Osteocyte (in vitro differentiated cells): ENCODE measurements around the gene RHBDD2. TPM values are rescaled to one million over a fixed set of nuclear protein-coding genes. Genes with fewer than 3 reads are reported as not detected.
"Not testable (repeated sequence)": the region's sequence is repeated elsewhere in the genome, so short reads cannot be mapped to it uniquely, and the experiment has no call there.

Experiments used
- DNase-seq: peaks from one replicate; pipeline ENCODE4 v3.0.0; 2021; ENCODE audit warnings: mixed read lengths; ENCODE audit not compliant: unreplicated experiment; ENCODE audit errors: extremely low spot score
- H3K27ac Mint-ChIP-seq: one replicate; pipeline ENCODE4 v1.8.0; 2021; ENCODE audit warnings: mild to moderate bottlenecking, mixed read lengths; ENCODE audit not compliant: unreplicated experiment
- H3K27me3 Mint-ChIP-seq: one replicate; pipeline ENCODE4 v1.8.0; 2021; ENCODE audit warnings: mixed read lengths; ENCODE audit not compliant: unreplicated experiment
- H3K36me3 Mint-ChIP-seq: one replicate; pipeline ENCODE4 v1.8.0; 2021; ENCODE audit warnings: mixed read lengths; ENCODE audit not compliant: unreplicated experiment
- H3K4me1 Mint-ChIP-seq: one replicate; pipeline ENCODE4 v1.8.0; 2021; ENCODE audit warnings: mixed read lengths; ENCODE audit not compliant: unreplicated experiment
- H3K4me3 Mint-ChIP-seq: one replicate; pipeline ENCODE4 v1.8.0; 2021; ENCODE audit warnings: mild to moderate bottlenecking, moderate library complexity, mixed read lengths; ENCODE audit not compliant: unreplicated experiment
- H3K9me3 Mint-ChIP-seq: one replicate; pipeline ENCODE4 v1.8.0; 2021; ENCODE audit warnings: mixed read lengths; ENCODE audit not compliant: unreplicated experiment
- total RNA-seq: library from RNA; stranded (reverse); gene quantifications from 2 replicates; pipeline ENCODE4 v1.2.1, GENCODE V29; 2021
- TF ChIP-seq, protein P1 (sequence below): fragments of 200-600 bp; sonication (generic); IDR thresholded peaks from 2 replicates; pipeline ENCODE4 v1.5.0; 2021; ENCODE audit warnings: antibody characterized with exemption, mild to moderate bottlenecking, moderate library complexity

Gene RHBDD2
- total RNA-seq, 1 donor from 2014 or later: 44.8 TPM

DNA sequence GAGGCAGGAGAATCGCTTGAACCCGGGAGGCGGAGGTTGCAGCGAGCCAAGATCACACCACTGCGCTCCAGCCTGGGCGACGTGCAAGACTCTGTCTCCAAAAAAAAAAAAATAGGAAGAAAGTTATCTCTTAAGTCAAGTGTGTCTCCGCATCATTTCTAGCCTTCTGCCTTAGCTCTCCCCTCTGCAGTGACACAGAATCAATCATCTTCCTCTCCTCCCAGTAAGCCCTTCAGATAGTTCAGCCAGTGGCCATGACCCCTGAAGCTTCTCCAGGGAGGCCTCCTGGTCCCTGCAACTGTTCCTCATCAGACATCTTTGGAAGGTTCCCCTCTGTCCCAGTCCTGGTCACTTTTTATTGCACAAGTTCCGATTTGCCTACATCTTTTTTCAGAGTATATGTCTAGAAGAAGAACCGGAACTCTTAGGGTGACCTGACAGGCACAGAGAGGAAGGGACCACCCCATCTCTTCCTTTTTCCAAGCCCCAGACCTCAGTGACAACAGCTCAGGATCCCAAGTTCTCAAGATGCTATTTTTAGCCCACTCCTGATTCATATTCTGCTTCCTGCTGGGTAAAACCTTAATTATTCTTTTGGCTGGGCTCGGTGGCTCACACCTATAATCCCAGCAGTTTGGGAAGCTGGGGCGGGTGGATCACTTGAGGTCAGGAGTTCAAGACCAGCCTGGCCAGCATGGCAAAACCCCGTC, 6.6 kb upstream of the RHBDD2 start:
- no peaks in the 10 kb centered on the region for H3K9me3 Mint-ChIP-seq
- H3K27ac Mint-ChIP-seq: peak overlapping the region; percentile 5
- H3K4me1 Mint-ChIP-seq: no peaks in the 10 kb centered on the region
- no peaks in the 10 kb centered on the region for H3K27me3 Mint-ChIP-seq
- no peak for DNase-seq
- TF ChIP-seq, protein P1, sequence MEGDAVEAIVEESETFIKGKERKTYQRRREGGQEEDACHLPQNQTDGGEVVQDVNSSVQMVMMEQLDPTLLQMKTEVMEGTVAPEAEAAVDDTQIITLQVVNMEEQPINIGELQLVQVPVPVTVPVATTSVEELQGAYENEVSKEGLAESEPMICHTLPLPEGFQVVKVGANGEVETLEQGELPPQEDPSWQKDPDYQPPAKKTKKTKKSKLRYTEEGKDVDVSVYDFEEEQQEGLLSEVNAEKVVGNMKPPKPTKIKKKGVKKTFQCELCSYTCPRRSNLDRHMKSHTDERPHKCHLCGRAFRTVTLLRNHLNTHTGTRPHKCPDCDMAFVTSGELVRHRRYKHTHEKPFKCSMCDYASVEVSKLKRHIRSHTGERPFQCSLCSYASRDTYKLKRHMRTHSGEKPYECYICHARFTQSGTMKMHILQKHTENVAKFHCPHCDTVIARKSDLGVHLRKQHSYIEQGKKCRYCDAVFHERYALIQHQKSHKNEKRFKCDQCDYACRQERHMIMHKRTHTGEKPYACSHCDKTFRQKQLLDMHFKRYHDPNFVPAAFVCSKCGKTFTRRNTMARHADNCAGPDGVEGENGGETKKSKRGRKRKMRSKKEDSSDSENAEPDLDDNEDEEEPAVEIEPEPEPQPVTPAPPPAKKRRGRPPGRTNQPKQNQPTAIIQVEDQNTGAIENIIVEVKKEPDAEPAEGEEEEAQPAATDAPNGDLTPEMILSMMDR: no peak
- H3K36me3 Mint-ChIP-seq: no peaks in the 10 kb centered on the region
- H3K4me3 Mint-ChIP-seq: no peak overlapping the region

DNA sequence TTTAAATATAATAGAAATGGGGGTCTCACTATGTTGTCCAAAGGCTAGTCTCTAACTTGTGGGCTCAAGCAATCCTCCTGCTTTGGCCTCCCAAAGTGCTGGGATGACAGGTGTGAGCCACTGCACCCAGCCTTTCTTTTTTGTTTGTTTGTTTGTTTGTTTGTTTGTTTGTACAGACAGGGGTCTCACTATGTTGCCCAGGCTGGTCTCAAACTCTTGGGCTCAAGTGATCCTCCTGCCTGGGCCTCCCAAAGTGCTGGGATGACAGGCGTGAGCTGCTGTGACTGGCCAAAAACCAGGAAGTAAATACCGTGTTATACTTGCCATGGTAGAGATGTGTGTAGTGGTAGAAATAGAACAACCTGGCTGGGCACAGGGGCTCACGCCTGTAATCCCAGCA, 4.7 kb upstream of the RHBDD2 start:
- not testable (repeated sequence) for H3K27ac Mint-ChIP-seq

DNA sequence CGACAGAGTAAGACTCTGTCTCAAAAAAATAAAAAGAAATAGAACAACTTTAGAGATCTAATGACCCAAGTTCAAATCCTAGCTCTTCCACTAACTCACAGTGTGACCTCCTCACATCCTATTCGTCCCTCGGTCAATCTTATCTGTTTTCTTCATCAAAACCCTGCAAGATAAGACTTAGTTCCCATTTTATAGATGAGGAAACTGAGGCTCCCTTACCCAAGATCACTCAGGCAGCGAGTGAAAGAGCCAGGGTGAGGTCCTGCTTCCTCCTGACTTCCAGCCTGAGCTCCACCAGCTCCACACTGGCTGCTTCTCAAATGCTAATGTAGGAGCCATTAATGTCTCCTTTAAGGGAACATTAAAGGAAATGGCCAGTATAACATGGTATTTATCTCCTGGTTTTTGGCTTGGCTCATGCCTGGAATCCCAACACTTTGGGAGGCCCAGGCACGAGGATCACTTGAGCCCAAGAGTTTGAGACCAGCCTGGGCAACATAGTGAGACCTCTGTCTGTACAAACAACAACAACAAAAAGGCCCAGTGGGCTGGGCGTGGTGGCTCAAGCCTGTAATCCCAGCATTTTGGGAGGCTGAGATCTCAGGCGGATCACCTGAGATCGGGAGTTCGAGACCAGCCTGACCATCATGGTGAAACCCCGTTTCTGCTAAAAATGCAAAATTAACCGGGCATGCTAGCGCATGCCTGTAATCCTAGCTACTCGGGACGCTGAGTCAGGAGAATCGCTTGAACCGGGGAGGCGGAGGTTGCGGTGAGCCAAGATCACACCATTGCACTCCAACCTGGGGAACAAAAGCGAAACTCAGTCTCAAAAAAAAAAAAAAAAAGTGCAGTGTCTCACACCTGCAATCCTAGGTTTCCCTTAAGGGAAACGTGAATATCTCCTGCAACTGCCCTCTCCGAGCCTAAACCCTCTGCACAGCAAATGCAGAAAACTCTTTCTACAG, 3.4 kb upstream of the RHBDD2 start:
- TF ChIP-seq, protein P1: no peak
- no peaks in the 10 kb centered on the region for H3K36me3 Mint-ChIP-seq
- peaks cover 16% of the 10 kb centered on the region for H3K4me1 Mint-ChIP-seq
- no peak overlapping the region for H3K27ac Mint-ChIP-seq
- no peak for DNase-seq
- H3K9me3 Mint-ChIP-seq: no peaks in the 10 kb centered on the region
- H3K4me3 Mint-ChIP-seq: no peak overlapping the region
- H3K27me3 Mint-ChIP-seq: no peaks in the 10 kb centered on the region

More for the DNA sequence above, 4.7 kb upstream of the RHBDD2 start:
- not testable (repeated sequence) for H3K4me1 Mint-ChIP-seq, DNase-seq, H3K4me3 Mint-ChIP-seq, H3K9me3 Mint-ChIP-seq, H3K36me3 Mint-ChIP-seq, H3K27me3 Mint-ChIP-seq

DNA sequence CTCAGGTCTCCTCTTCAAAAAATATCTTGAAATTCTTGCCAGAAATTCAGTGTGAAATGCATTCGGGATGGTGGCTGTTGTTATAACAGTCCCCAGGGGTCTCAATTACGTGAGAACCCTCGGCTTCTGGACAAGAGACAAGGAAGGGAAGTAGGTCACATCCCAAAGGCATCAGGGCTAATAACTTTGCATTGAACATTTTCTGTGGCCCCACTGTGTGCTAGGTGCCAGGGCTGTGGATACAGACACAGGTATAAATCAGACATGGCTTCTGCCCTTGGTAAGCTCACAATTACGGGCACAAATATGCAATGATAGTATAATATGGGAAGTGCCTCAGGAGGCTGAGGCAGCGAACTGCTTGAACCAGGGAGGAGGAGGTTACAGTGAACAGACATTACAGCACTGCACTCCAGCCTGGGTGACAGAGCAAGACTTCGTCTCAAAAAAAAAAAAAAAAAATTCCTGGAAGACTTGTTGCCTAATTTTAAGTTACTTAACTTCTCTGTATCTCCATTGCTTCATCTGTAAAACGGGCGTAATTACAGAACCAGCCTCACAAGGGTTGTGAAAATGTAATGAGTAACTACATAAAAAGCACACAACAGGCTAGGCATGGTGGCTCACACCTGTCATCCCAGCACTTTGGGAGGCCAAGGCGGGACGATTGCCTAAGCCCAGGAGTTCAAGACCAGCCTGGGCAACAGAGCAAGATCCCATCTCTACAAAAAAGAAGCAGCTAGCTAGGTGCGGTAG, 2.5 kb upstream of the RHBDD2 start:
- H3K36me3 Mint-ChIP-seq: peaks cover 2% of the 10 kb centered on the region
- H3K27me3 Mint-ChIP-seq: no peaks in the 10 kb centered on the region
- no peaks in the 10 kb centered on the region for H3K9me3 Mint-ChIP-seq
- H3K27ac Mint-ChIP-seq: no peak overlapping the region
- no peak for DNase-seq
- H3K4me1 Mint-ChIP-seq: peaks cover 18% of the 10 kb centered on the region
- TF ChIP-seq, protein P1: no peak
- no peak overlapping the region for H3K4me3 Mint-ChIP-seq

DNA sequence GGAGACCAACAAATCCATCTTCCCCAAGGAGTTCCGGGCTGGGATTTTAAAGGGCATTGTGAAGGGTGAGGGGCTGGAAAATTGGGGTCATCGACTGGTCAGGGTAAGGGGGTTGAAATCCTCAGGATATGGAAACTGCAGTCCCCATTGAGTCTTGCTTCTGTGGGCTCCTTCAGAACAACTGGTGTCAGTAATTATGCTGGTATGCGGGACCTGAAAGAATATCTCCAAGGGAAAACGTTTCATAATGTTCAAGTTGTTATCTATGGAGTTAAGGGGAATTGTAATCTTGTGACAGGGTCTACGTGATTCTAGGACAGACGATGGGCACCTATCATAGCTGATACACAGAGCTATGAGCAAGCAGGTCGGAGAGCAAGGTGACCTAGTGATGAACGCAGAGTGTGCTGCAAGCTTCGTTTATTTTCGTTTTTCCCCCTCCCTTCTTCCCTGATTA, 494 bp upstream of the RHBDD2 start:
- H3K27ac Mint-ChIP-seq: peak overlapping the region; percentile 80
- H3K9me3 Mint-ChIP-seq: no peaks in the 10 kb centered on the region
- peaks cover 18% of the 10 kb centered on the region for H3K4me1 Mint-ChIP-seq
- H3K4me3 Mint-ChIP-seq: peak overlapping the region; percentile 90
- no peak for DNase-seq
- H3K36me3 Mint-ChIP-seq: peaks cover 15% of the 10 kb centered on the region
- TF ChIP-seq, protein P1: no peak
- H3K27me3 Mint-ChIP-seq: no peaks in the 10 kb centered on the region
